HG03045 (cell line): ENCODE data around the gene MIEF1.
"Not testable (repeated sequence)": the region's sequence is repeated elsewhere in the genome, so short reads cannot be mapped to it uniquely, and the experiment has no call there.

ENCODE experiments used
- ATAC-seq: cut with Tn5 transposase; IDR thresholded peaks from one replicate; pipeline ENCODE4 v1.9.1; 2021; ENCODE audit warnings: mild to moderate bottlenecking, moderate library complexity; ENCODE audit not compliant: unreplicated experiment

MIEF1 gene

GRCh38 chr22:39511226-39511625, 9.1 kb downstream of the MIEF1 start:
- ATAC-seq = no peak

GRCh38 chr22:39512026-39512425, 9.9 kb downstream of the MIEF1 start:
- no peak for ATAC-seq

GRCh38 chr22:39513791-39514190, 11.7 kb downstream of the MIEF1 start:
- no peak for ATAC-seq

- no peak for ATAC-seq
Observed at GRCh38 chr22:39514373-39514973, 12.4 kb downstream of the MIEF1 start.

- no peak for ATAC-seq
Observed at GRCh38 chr22:39515266-39516050, 13.4 kb downstream of the MIEF1 start.

GRCh38 chr22:39517470-39517869, 15.4 kb downstream of the MIEF1 start:
- ATAC-seq = no peak

GRCh38 chr22:39518144-39518786, 16.2 kb downstream of the MIEF1 start:
- no peak for ATAC-seq

- no peak for ATAC-seq
Observed at GRCh38 chr22:39518996-39519680, 17.0 kb downstream of the MIEF1 start.

- ATAC-seq = peak; percentile 71
Observed at GRCh38 chr22:39519681-39520225, 17.7 kb downstream of the MIEF1 start.

GRCh38 chr22:39520226-39521105, 18.4 kb downstream of the MIEF1 start, which contains the start of gene ATF4:
TSS of gene ATF4 (plus strand) at chr22:39520562. CDS start at chr22:39521446, 884 bp downstream.
- peak; percentile 47 for ATAC-seq

- not testable (repeated sequence) for ATAC-seq
Observed at GRCh38 chr22:39521106-39521885, 19.2 kb downstream of the MIEF1 start.

- not testable (repeated sequence) for ATAC-seq
Observed at GRCh38 chr22:39522091-39522490, 20.0 kb downstream of the MIEF1 start.

GRCh38 chr22:39522567-39523300, 20.6 kb downstream of the MIEF1 start:
- no peak for ATAC-seq

GRCh38 chr22:39524089-39524752, 22.1 kb downstream of the MIEF1 start:
- no peak for ATAC-seq

- no peak for ATAC-seq
Observed at GRCh38 chr22:39524753-39525657, 22.9 kb downstream of the MIEF1 start.

GRCh38 chr22:39525658-39525975, 23.5 kb downstream of the MIEF1 start:
- ATAC-seq = no peak

- no peak for ATAC-seq
Observed at GRCh38 chr22:39526736-39527171, 24.7 kb downstream of the MIEF1 start.
